H1 (cell line): ENCODE measurements around the gene FBXO46.

Experiments used
- CREB1 ChIP-seq: IDR thresholded peaks from 2 replicates; pipeline ENCODE4 v1.6.1; 2012; ENCODE audit warnings: inconsistent platforms
- EP300 ChIP-seq, 2 experiments: IDR thresholded peaks; 1 replicate in 1 of 2; 2 replicates in 1 of 2; pipeline ENCODE4 v1.6.1; 2011 to 2012; ENCODE audit warnings: low read depth in 2 of 2, low read length in 2 of 2, mild to moderate bottlenecking in 2 of 2, borderline replicate concordance in 1 of 2, inconsistent platforms in 1 of 2, moderate library complexity in 1 of 2
- MAFK ChIP-seq: IDR thresholded peaks from 2 replicates; pipeline ENCODE4 v1.6.1; 2012; ENCODE audit warnings: low read depth, mild to moderate bottlenecking, improper control_type of control experiment, low read length
- POLR2AphosphoS5 ChIP-seq: IDR thresholded peaks from 2 replicates; pipeline ENCODE4 v1.6.1; 2011; ENCODE audit warnings: low read depth, low read length
- POU5F1 ChIP-seq: IDR thresholded peaks from 2 replicates; pipeline ENCODE4 v1.6.1; 2011; ENCODE audit warnings: low read depth, mild to moderate bottlenecking, low read length, moderate library complexity
- RFX5 ChIP-seq: IDR thresholded peaks from 2 replicates; pipeline ENCODE4 v1.6.1; 2011; ENCODE audit warnings: low read depth, low read length, improper control_type of control experiment, borderline replicate concordance
- RXRA ChIP-seq: IDR thresholded peaks from 2 replicates; pipeline ENCODE4 v1.6.1; 2011; ENCODE audit warnings: low read depth, mild to moderate bottlenecking, low read length, moderate library complexity; ENCODE audit not compliant: insufficient read depth
- SP1 ChIP-seq: IDR thresholded peaks from 2 replicates; pipeline ENCODE4 v1.6.1; 2011; ENCODE audit warnings: low read depth, low read length
- SP2 ChIP-seq: IDR thresholded peaks from 2 replicates; pipeline ENCODE4 v1.6.1; 2012; ENCODE audit warnings: mild to moderate bottlenecking, low read length, inconsistent platforms
- TAF1 ChIP-seq: IDR thresholded peaks from 2 replicates; pipeline ENCODE4 v1.6.1; 2011; ENCODE audit warnings: mild to moderate bottlenecking, low read depth, low read length
- TF ChIP-seq, protein P1 (sequence below), 3 experiments: IDR thresholded peaks; 1 replicate in 2 of 3; 2 replicates in 1 of 3; pipeline versions ENCODE4 v1.5.1 to v1.6.1; 2011; ENCODE audit warnings: low read length in 3 of 3, mild to moderate bottlenecking in 3 of 3, inconsistent platforms in 2 of 3, low read depth in 1 of 3, moderate library complexity in 1 of 3; ENCODE audit not compliant: insufficient read depth in 1 of 3; ENCODE audit errors: control extremely low read depth in 1 of 3

DNA sequence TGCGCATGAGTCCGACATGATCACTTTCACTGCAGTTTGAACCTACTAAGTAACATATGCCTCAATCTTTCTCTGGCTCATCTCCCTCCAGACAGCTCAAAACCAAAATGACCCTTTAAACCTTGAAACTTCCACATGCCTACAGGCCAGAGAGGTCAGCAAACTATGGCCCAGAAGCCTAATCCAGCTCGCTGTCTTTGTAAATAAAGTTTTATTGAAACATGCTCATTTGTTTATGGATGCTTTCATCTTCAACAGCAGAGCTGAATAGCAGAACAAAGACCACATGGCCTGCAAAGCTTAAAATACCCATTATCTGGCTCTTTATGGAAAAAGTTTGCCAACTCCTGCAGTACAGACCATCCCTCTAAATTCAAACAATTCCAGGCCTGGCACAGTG lies 15.6 kb downstream of the FBXO46 start:
- no peak for TF ChIP-seq POLR2AphosphoS5
- TF ChIP-seq SP2, result no peak
- TF ChIP-seq, protein P1, sequence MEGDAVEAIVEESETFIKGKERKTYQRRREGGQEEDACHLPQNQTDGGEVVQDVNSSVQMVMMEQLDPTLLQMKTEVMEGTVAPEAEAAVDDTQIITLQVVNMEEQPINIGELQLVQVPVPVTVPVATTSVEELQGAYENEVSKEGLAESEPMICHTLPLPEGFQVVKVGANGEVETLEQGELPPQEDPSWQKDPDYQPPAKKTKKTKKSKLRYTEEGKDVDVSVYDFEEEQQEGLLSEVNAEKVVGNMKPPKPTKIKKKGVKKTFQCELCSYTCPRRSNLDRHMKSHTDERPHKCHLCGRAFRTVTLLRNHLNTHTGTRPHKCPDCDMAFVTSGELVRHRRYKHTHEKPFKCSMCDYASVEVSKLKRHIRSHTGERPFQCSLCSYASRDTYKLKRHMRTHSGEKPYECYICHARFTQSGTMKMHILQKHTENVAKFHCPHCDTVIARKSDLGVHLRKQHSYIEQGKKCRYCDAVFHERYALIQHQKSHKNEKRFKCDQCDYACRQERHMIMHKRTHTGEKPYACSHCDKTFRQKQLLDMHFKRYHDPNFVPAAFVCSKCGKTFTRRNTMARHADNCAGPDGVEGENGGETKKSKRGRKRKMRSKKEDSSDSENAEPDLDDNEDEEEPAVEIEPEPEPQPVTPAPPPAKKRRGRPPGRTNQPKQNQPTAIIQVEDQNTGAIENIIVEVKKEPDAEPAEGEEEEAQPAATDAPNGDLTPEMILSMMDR (IDR thresholded peaks at IDR 0.05; ENCODE audit: control extremely low read depth in 1 of 3, insufficient read depth in 1 of 3, low read depth in 1 of 3, low read length in 3 of 3), result no peak
- TF ChIP-seq EP300 (IDR thresholded peaks at IDR 0.05; ENCODE audit: borderline replicate concordance in 1 of 2, low read depth in 2 of 2, low read length in 2 of 2), result no peak
- no peak for TF ChIP-seq TAF1
- no peak for TF ChIP-seq RFX5
- TF ChIP-seq SP1, result no peak
- TF ChIP-seq POU5F1, result no peak
- TF ChIP-seq MAFK, result no peak
- no peak for TF ChIP-seq CREB1
- TF ChIP-seq RXRA, result no peak
